Esophagus muscularis mucosa (tissue), 4 donors: ENCODE results near the gene MDFIC.

Experiments
- EP300 ChIP-seq: sonication (generic); formaldehyde crosslinking; IDR thresholded peaks from one replicate; pipeline ENCODE4 v1.6.1; 2017; ENCODE audit warnings: antibody characterized with exemption
- POLR2A ChIP-seq: fragments of 450-650 bp; IDR thresholded peaks from one replicate; pipeline ENCODE4 v1.6.1; 2017; ENCODE audit warnings: antibody characterized with exemption, moderate library complexity, mild to moderate bottlenecking, low read depth
- TF ChIP-seq, protein P1 (sequence below), 3 experiments: fragments of 200-600 bp in 2 of 3; fragments of 450-650 bp in 1 of 3; sonication (generic) in 2 of 3; IDR thresholded peaks; one replicate each; pipeline ENCODE4 v1.5.1; 2017 to 2019; ENCODE audit warnings: antibody characterized with exemption in 3 of 3, mild to moderate bottlenecking in 2 of 3, moderate library complexity in 1 of 3

DNA sequence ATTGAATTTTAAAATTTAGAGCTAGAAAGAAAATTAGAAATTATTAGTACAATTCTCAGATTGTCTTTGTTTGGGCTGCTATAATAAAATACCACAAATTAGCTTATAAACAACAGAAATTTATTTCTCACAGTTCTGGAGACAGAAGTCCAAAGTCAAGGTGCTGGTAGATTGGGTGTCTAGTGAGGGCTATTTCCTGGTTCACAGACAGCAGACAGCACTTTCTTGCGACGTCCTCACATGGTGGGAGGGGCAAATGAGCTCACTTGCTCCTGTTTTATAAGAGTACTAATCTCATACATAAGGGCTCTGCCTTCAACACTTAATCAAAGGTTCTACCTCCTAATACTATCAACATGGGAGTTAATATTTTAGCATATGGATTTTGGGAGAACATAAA, 134.1 kb downstream of the MDFIC start:
- TF ChIP-seq, protein P1, sequence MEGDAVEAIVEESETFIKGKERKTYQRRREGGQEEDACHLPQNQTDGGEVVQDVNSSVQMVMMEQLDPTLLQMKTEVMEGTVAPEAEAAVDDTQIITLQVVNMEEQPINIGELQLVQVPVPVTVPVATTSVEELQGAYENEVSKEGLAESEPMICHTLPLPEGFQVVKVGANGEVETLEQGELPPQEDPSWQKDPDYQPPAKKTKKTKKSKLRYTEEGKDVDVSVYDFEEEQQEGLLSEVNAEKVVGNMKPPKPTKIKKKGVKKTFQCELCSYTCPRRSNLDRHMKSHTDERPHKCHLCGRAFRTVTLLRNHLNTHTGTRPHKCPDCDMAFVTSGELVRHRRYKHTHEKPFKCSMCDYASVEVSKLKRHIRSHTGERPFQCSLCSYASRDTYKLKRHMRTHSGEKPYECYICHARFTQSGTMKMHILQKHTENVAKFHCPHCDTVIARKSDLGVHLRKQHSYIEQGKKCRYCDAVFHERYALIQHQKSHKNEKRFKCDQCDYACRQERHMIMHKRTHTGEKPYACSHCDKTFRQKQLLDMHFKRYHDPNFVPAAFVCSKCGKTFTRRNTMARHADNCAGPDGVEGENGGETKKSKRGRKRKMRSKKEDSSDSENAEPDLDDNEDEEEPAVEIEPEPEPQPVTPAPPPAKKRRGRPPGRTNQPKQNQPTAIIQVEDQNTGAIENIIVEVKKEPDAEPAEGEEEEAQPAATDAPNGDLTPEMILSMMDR (IDR thresholded peaks at IDR 0.05), result no peak
- TF ChIP-seq EP300, result no peak
- no peak for TF ChIP-seq POLR2A
